Measurements from ENCODE around the gene FCRL5. TPM values are rescaled to one million over a fixed set of nuclear protein-coding genes. Genes with fewer than 3 reads are reported as not detected.
"Not testable (repeated sequence)": the region's sequence is repeated elsewhere in the genome, so short reads cannot be mapped to it uniquely, and the experiment has no call there.

The FCRL5 gene
- total RNA-seq (2014; rRNA removed; shearing (Covaris generic)): not detected in 2 replicates

DNA sequence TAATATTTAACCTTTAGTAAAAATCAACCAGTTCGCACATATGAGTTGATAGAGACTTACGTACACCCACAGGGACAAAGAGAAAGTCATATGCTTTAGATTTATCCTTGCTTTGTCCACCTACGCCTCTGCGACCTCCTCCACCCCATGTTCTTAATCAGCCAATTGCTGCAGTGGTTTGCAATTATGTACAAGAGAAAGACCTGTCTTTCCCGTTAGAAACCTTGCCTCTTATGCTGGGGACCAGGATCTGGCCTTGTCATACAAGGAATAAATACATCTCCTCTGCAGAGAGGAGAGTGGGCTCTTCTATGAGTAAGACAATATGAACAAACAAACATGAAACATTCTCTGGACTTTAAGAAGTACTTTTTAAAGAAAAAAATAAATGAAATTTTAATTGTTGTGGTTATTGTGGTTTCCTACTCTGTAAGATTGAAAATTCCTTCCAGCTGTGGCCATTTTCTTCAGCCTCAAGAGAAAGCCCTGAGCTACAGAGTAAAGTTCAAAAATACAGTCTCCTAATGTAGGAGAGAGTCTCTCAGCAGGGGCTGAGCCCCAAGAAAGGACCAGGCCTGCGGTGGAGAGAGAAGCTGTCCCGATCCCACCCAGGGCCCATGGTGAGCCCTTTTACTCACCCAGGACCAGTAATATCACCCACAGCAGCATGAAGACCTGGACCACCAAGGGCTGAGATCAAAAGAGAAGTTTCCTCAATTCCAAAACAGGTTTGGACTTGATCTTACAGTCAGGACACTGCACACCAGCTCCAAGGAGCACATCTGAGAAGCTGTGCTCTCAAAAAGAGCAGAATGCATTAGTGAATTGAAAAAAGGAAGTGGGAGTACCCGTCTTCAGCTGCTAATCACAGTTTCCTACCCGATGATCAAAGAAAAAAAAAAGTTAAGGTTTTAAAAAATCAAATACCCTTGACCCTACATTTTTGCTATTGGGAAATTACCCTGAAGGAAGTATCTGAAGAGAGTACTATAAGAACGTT lies at the start of gene FCRL5:
TSS of gene FCRL5 (minus strand) at position 822 of the 1,000 bp plus-strand sequence. CDS start at position 669, 153 bp downstream.
- in situ Hi-C loops (cut with HindIII; ENCODE audit: low sequenced_read_pairs): no loop called here
- no peak for DNase-seq (ENCODE audit: low spot score)

DNA sequence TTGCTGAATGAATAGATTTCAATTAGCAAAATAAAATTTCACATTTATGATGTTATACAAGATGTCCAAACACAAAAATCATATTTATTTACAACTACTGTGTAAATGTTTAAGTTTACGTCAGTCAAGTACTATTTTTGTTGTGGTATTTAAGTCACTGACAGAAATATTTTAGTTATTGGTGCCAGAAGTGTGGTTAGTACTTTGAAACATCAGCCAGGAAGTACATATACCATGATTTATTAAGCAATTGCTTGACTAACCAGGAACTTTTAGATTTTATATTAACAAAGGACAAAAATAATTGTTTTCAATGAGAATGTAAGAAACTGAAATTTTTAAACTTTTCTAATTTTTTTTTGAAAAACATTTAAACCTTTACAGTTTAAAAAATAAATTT lies 47.9 kb upstream of the FCRL5 start:
- in situ Hi-C loops (cut with HindIII; ENCODE audit: low sequenced_read_pairs): no loop called here
- no peak for DNase-seq (ENCODE audit: low spot score)

DNA sequence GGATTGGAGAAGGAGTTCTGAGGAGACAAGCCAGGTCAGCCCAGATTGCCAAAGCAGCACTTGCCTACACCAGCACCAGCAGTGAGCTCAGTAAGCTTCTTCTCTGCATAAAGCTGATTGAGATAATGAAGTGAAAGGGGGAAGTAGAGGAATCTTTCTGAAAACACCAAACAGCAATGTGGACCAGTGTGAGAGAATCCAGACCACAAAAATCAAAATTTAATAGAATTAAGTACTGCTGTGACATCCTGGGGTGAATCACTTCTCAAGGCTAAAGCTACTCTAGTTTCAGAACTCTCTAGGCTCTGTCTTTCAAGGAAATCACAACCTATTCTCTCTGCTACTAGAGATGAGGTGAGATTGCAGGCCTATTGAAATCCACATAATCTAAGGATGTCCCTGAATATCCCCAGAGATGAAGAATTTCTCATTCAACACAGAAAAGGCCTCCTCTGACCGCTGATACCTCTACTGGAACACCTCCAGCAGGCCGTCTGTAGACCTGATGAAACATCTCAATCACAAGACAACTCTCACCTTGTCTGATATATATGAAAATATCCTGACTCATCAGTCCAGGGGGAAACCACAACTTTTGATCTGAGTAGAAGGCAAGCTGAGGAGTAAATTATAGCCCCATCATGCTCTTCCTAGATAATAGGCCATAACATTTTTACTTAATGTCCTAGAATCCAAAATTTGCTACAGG lies 45.8 kb upstream of the FCRL5 start, which contains the start of gene FCRL4:
TSS of gene FCRL4 (minus strand) at position 127 of the 709 bp plus-strand sequence. CDS start 141 bp downstream, outside the sequence.
- in situ Hi-C loops (cut with HindIII; ENCODE audit: low sequenced_read_pairs): no loop called here
- no peak for DNase-seq (ENCODE audit: low spot score)

DNA sequence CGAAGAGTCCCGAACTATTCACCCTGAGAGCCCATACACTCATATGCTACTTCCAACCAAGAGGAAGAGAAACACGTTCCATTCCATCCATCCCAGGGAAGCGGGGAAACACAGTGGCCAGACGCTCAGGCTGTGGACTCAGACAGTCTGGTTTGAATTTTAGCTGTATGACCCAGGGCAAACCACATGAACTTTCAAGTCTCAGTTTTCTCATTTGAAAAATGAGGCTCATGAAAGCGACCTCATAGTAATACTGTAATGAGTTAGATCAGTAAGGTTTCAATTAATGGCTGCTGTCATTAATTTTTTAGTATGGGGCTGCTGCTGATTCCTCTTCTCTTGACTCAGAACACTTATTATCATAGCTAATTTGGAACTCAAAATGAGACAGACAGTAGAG lies 44.1 kb upstream of the FCRL5 start:
- in situ Hi-C loops (cut with HindIII; ENCODE audit: low sequenced_read_pairs): no loop called here
- no peak for DNase-seq (ENCODE audit: low spot score)

DNA sequence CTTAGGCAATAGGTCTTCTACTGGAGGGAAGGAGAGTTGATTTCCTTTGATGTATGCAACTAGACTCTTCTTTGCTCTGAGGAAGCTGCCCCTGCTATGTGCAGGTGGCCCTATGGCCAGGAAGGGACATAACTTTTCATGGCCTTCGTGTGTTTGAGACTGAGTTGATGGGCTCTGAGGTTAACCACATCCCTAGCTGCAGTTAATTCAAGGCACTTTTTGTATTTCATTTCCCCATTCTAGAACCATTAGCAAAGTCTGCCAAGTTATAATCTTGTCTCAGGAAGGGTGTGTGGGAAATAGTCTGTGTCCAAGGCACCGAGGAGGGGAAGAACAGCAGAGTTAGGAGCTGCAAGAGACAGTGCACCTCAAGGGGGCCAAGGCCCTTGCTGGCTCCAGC lies 43.0 kb upstream of the FCRL5 start:
- in situ Hi-C loops (cut with HindIII; ENCODE audit: low sequenced_read_pairs): no loop called here

DNA sequence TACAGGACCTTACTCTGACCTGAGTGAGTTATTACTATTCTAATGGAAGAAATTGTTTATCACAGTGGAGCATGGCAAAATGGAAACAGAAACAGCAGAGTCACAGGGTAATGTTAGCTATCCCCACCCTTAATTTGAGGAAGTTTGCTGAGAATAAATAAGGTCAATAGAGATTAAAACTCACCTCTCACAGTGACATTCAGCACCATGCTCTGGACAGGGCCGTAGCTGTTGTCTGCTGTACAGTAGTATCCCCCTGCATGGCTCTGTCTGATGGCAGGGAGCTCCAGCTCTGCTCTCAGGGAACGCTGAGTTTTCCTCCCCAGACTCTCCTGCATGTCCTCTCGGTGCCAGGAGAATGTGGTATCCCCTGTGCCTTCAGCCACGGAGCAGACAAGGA lies 33.7 kb upstream of the FCRL5 start:
- no peak for DNase-seq (ENCODE audit: low spot score)
- in situ Hi-C loops (cut with HindIII; ENCODE audit: low sequenced_read_pairs): no loop called here

More for the DNA sequence above, 43.0 kb upstream of the FCRL5 start:
- DNase-seq (ENCODE audit: low spot score): no peak

DNA sequence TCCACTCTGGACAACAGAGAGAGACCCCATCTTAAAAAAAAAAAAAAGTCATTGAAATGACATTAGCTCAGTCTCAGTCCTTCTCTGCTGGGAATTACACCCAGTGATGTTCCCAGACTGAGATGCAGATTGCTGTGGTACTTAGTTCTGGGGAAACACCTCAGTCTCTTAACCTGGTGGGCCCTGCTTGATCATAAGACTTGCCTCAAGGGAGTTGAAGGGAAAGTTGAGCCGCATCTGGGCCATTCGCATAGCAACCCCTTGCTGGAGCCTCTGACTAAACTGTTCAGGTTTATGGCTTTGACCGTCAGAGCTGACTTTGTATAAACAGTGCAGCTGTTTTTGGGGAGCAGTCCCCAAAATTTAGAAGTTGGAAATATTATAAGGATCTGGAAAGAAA lies 32.2 kb upstream of the FCRL5 start:
- in situ Hi-C loops (cut with HindIII; ENCODE audit: low sequenced_read_pairs): no loop called here
- no peak for DNase-seq (ENCODE audit: low spot score)

DNA sequence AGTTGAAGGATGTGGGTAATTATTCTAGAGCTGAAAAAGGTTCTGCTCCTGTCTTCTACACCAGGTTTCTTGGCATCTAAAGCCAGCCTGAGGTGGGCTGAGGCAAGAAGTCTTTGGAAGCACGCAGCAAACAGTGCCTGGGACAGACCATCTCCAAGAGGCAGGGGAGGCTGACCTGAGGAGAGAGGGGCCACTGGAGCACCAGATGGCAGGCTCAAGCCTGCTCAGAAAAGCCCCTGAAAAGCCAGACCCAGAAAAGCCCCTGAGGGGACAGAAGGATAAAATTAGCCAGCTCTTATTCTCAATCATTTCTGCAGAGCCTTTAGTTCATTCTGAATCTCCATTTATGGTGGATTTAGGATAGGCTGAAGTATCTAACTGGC lies 28.5 kb upstream of the FCRL5 start:
- in situ Hi-C loops (cut with HindIII; ENCODE audit: low sequenced_read_pairs): no loop called here

DNA sequence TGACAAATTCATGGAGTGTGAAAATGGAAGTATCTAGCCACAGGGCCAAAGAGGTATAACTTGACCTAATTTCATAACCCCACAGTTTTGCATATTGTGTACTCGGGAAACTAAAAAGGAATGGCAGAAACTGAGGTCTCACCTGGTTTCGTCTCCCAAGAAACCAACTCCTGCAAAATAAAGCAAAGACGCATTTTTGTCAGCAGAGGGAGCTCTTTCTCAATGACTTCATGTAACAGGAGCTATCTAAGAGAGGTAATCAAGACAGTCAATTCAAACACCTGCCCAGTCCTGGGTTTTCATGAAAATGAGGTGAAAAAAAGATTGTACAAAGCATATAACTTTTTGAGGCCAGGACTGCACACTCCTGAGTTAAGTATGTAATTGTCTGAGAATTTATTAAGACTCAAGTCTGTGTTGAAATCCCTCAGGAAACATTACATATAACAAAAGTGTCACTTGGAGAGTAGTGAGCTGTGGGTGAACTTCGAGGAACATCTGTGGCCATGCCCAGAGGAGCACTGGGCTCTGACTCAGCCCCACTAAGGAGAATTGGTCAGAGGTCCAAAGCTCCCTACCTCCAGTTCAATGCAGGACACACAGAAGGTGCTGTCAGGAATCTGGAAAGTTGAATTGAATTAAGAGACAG lies 28.0 kb upstream of the FCRL5 start:
- peak; percentile 65 for DNase-seq (ENCODE audit: low spot score)

More for the DNA sequence above, 28.5 kb upstream of the FCRL5 start:
- DNase-seq (ENCODE audit: low spot score): no peak

DNA sequence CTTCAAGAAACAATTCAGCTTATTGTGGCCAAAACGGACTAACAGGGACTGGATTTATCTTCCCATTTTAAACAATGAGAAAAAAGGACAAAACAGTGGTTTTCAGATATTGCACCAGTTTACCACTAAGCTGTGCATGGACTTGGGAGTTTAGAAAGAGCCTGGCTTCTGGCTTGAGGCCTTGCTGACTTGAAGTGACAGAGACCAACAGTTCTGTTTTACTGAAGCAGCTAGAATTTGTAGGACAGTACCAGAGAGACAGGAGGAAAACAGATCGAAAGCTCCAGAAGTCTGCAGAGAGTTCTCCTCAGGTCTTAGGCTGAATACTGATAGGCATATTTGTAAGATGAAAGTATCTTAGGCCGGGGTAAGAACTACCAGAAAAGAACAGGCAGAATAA lies 25.1 kb upstream of the FCRL5 start:
- in situ Hi-C loops (cut with HindIII; ENCODE audit: low sequenced_read_pairs): no loop called here
- no peak for DNase-seq (ENCODE audit: low spot score)

More for the DNA sequence above, 28.0 kb upstream of the FCRL5 start:
- in situ Hi-C loops (cut with HindIII; ENCODE audit: low sequenced_read_pairs): no loop called here

DNA sequence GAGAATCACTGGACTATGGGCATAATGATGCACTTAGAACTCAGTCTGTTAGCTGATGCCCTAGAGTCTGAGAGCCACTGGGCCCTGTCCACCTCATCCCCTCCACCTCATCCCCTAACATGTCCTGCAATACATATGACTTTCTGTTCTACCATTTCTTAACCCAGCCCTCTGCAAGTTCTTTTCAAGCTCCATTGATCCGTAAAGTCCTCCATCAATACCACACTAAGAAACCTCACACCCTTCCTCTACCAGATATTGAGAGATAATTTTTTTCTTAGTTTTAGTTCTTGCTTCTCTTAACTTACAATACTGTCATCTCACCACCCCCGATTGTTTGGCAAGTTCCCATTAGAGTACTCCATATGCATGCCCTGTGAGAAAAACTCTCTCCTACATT lies 23.4 kb upstream of the FCRL5 start:
- in situ Hi-C loops (cut with HindIII; ENCODE audit: low sequenced_read_pairs): no loop called here

DNA sequence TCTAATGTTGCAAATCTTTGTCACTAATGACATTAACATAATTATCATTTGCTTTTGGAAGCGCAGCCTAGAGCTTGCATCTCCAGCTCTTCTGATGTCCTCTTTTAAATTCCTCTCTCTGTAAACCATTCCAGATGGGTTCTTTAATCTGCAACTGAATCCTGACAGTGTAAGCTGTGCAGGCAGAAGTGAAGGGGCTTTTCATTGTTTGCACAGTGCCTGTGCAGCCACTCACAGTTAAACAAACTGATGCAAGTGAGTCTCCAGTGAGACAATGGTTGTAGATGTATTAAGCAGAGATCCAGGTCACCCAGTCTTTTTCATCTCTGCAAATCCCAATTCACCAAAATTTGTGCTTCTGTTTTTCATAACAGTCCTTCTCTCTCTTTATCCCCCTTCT lies 22.5 kb upstream of the FCRL5 start:
- in situ Hi-C loops (cut with HindIII; ENCODE audit: low sequenced_read_pairs): no loop called here
- DNase-seq (ENCODE audit: low spot score): no peak

More for the DNA sequence above, 23.4 kb upstream of the FCRL5 start:
- DNase-seq (ENCODE audit: low spot score): no peak

DNA sequence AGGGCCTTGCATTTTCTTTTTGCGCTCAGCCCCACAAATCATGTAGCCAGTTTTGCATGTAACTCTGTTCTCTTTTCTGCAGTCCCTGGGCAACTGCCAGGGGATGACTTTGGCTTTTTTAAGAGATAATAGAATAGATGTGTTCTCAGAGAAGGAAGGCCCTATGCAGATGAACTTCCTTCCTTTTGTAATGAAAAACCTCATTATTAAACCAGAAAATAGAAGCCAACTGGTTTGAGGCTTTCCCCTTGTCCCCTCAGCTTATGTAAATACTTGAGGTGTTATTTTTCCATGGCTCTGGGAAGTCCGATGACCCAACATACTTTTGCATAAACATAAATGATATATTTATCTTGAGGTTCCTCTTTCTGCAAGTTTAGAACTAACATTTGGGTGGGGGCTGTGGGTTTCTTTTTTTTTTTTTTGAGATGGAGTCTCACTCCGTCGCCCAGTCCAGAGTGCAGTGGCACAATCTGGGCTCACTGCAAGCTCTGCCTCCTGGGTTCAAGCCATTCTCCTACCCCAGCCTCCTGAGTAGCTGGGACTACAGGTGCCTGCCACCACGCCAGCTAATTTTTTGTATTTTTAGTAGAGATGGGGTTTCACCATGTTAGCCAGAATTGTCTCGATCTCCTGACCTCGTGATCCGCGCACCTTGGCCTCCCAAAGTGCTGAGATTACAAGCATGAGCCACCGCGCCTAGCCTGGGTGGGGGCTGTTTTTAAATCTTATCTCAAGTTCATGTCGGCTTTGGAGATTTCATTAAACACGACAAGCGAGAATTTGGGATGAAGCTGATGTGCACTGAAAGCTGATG lies 14.4 kb upstream of the FCRL5 start:
- in situ Hi-C loops (cut with HindIII; ENCODE audit: low sequenced_read_pairs): no loop called here
- no peak for DNase-seq (ENCODE audit: low spot score)

DNA sequence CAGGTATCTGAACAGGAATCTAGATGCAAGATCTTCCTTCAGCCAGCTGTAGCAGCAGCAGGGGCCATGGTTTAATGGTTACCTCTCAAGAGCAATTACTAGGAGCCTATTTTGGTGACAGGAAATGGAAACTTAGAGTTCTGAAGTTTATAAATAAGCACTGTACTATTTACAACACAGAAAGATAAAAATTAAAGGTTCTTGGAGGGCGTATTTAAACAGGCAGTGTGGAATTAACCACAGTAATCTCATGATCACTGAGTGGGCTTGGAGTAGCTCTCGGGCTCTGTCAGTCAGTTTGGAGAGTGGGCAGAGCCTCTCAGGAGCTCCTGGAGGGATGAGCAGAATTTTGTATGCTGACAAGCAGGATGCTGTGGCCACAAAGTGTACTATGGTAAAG lies 10.2 kb upstream of the FCRL5 start:
- in situ Hi-C loops (cut with HindIII; ENCODE audit: low sequenced_read_pairs): no loop called here
- DNase-seq (ENCODE audit: low spot score): no peak

DNA sequence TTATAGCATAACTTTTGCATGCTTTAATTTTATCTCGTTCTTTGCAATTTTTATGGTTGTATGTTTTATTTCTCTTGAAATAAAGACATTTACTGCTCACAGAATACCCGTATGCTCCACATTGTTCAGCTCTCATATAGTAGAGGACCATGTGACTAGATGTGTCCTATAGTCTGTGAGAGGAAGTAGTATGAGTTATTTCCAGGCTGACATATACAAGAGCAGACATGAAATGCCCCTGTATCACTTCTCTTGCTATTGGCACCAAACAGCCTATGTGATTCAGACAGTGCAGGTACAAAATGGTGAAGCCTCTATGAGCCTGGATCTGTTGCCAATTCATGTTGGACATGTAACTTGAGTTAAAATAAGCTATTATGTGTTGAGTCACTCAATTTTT lies 5.8 kb upstream of the FCRL5 start:
- in situ Hi-C loops (cut with HindIII; ENCODE audit: low sequenced_read_pairs): no loop called here
- DNase-seq (ENCODE audit: low spot score): no peak

DNA sequence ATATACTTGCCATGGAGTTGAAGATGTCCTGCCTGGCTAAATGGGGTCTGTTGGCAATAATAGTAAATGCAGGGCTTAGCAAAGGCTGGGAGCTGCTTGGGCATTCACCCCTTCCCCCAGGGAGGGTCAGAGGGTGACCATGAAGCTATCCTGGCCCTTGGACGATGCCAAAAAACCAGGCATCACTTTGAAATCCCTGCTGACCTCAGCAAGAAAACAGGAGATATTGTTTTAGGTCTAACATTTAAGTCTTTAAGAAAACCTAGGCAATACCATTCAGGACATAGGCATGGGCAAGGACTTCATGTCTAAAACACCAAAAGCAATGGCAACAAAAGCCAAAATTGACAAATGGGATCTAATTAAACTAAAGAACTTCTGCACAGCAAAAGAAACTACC lies 4.2 kb downstream of the FCRL5 start:
- DNase-seq (ENCODE audit: low spot score); in situ Hi-C loops (cut with HindIII; ENCODE audit: low sequenced_read_pairs): not testable (repeated sequence)

DNA sequence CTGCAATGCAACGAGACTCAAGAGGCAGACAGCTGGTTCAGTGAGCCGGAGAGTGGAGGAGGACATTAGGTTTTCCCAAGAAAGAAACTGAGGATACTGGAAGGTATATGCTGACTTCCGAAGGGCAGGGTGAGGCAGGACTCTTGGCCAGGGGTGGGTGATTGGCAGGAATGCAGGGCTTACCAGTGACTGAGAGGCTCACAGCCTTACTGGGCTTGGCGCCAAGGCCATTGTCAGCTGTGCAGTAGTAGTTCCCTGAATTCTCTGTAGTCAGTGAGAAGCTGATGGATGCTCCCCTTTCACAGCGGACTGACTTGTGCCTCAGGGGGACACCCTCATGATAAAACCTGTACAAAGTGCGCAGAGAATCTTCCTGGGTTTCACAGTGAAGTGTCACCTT lies 9.6 kb downstream of the FCRL5 start:
- DNase-seq (ENCODE audit: low spot score): no peak
- in situ Hi-C loops (cut with HindIII; ENCODE audit: low sequenced_read_pairs): no loop called here

DNA sequence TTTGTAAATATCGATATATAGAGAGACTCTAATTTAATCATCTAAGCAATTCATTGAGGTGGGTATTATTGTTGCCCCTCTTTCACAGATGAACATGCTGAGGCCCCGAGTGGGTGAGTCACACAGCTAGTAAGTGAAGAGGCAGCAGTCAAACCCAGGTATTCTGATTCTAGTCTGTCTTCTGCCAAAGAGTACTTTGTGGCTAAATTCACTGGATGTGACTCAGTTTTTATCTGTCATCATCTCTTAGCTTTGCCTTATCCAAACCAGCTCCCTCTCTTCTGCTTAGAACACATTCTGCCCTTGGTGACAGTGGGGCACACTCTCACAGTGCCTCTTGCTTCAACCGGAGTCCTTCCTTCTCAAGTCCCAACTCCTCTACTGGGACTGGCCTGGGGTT lies 11.5 kb downstream of the FCRL5 start:
- DNase-seq (ENCODE audit: low spot score): no peak
- in situ Hi-C loops (cut with HindIII; ENCODE audit: low sequenced_read_pairs): no loop called here
